Spleen (tissue), 7 donors: ENCODE measurements around the gene NPIPB8.
"Not testable (repeated sequence)": the region's sequence is repeated elsewhere in the genome, so short reads cannot be mapped to it uniquely, and the experiment has no call there.

Experiments used
- CTCF ChIP-seq, 11 experiments: fragments of 200-600 bp in 7 of 11; fragments of 450-650 bp in 4 of 11; sonication (generic) in 4 of 11; IDR thresholded peaks in 8 of 11; conservative IDR thresholded peaks in 3 of 11; 1 replicate in 7 of 11; 2 replicates in 4 of 11; pipeline versions ENCODE4 v1.4.0 to v1.8.0; 2016 to 2021; ENCODE audit warnings: antibody characterized with exemption in 11 of 11, inconsistent platforms in 4 of 11, mild to moderate bottlenecking in 1 of 11
- POLR2AphosphoS5 ChIP-seq, 3 donors: sonication (generic); formaldehyde crosslinking; IDR thresholded peaks; one replicate each; pipeline ENCODE4 v1.5.1; 2017; ENCODE audit warnings: antibody characterized with exemption in 3 of 3
- donor health status: DM: no; HTN: no; CAD: no; lungs with moderate emphysema.
- donor health status: DM: no; HTN: no; CAD: no.
- donor health status: DM: no; HTN: no; CAD: no.

- not testable (repeated sequence) for TF ChIP-seq POLR2AphosphoS5 (IDR thresholded peaks at IDR 0.05); CTCF (IDR thresholded peaks at IDR 0.05 in 8 of 11, conservative IDR thresholded peaks at IDR 0.05 in 3 of 11)
These were observed at the start of gene NPIPB8 for GRCh38 chr16:28637765-28638164.
